ENCODE data around the gene RBM44. TPM values are rescaled to one million over a fixed set of nuclear protein-coding genes. Genes with fewer than 3 reads are reported as not detected.

RBM44 gene
- polyA plus RNA-seq, 1 donor from 2014 or later, result 2.5 TPM

GRCh38 chr2:237806334-237806733 is 7.8 kb downstream of the RBM44 start:
- Histone ChIP-seq H4K20me1 (ENCODE audit: insufficient read depth) (no peaks in the 10 kb centered on the region), H3K79me2 (replicated peaks; ENCODE audit: insufficient read depth, low read length) (no peaks in the 10 kb centered on the region), H3K36me3 (ENCODE audit: insufficient read depth, low read length) (no peaks in the 10 kb centered on the region), H3K9me2 (ENCODE audit: insufficient read depth, low read length) (no peaks in the 10 kb centered on the region), H3K27ac (ENCODE audit: low read length) (no peak overlapping the region), H3K27me3 (ENCODE audit: insufficient read depth, low read depth, low read length) (no peaks in the 10 kb centered on the region), H3K4me2 (ENCODE audit: low read length) (no peak overlapping the region), H3F3A (ENCODE audit: insufficient read depth, low read length, poor library complexity, severe bottlenecking) (no peaks in the 10 kb centered on the region), H3K9me3 (ENCODE audit: low read length) (no peaks in the 10 kb centered on the region), H3K4me3 (ENCODE audit: low read length) (no peak overlapping the region), H2AFZ (ENCODE audit: low read depth, low read length) (no peak overlapping the region), H3K9ac (ENCODE audit: low read length) (no peak overlapping the region)
- no peak for TF ChIP-seq MXI1 (conservative IDR thresholded peaks at IDR 0.05; ENCODE audit: poor library complexity, severe bottlenecking)

DNA sequence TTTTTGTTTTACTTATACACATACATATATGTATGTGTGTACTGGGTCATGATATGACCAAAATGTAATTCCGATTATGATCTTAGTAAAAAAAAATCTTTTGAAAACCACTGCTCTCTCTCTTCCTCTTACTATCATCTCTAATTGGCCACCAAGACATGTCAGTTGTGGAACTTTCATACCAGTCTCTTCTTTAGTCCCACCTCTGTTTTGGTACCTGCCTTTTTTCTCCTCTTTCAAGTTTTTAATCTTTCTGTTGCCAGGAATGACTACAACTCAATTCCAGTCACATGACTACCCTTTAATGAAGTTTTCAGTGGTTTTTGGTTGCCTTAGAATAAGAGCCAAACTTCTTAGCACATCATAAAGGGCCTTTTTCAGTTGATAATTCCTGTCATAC is 17.1 kb downstream of the RBM44 start:
- Histone ChIP-seq H2AFZ (ENCODE audit: low read depth, low read length) (no peak overlapping the region), H3K36me3 (ENCODE audit: insufficient read depth, low read length) (no peaks in the 10 kb centered on the region), H3K4me3 (ENCODE audit: low read length) (no peak overlapping the region), H4K20me1 (ENCODE audit: insufficient read depth) (no peaks in the 10 kb centered on the region), H3F3A (ENCODE audit: insufficient read depth, low read length, poor library complexity, severe bottlenecking) (no peaks in the 10 kb centered on the region), H3K9ac (ENCODE audit: low read length) (no peak overlapping the region), H3K9me2 (ENCODE audit: insufficient read depth, low read length) (no peaks in the 10 kb centered on the region), H3K4me2 (ENCODE audit: low read length) (no peak overlapping the region), H3K79me2 (replicated peaks; ENCODE audit: insufficient read depth, low read length) (no peaks in the 10 kb centered on the region), H3K27ac (ENCODE audit: low read length) (no peak overlapping the region), H3K27me3 (ENCODE audit: insufficient read depth, low read depth, low read length) (no peaks in the 10 kb centered on the region), H3K9me3 (ENCODE audit: low read length) (no peaks in the 10 kb centered on the region)
- TF ChIP-seq POLR2AphosphoS5 (IDR thresholded peaks at IDR 0.05) (no peak), CTCF (IDR thresholded peaks at IDR 0.05; ENCODE audit: poor library complexity, severe bottlenecking) (no peak), MXI1 (conservative IDR thresholded peaks at IDR 0.05; ENCODE audit: poor library complexity, severe bottlenecking) (no peak), EP300 (conservative IDR thresholded peaks at IDR 0.05; ENCODE audit: poor library complexity, severe bottlenecking) (no peak), SMC3 (conservative IDR thresholded peaks at IDR 0.05; ENCODE audit: poor library complexity) (no peak), TAF1 (IDR thresholded peaks at IDR 0.05; ENCODE audit: low read depth) (no peak), RAD21 (conservative IDR thresholded peaks at IDR 0.05) (no peak), EZH2 (IDR thresholded peaks at IDR 0.05; ENCODE audit: borderline replicate concordance, insufficient read depth, low read length, poor library complexity, severe bottlenecking) (no peak)
- TF ChIP-seq, protein P1, sequence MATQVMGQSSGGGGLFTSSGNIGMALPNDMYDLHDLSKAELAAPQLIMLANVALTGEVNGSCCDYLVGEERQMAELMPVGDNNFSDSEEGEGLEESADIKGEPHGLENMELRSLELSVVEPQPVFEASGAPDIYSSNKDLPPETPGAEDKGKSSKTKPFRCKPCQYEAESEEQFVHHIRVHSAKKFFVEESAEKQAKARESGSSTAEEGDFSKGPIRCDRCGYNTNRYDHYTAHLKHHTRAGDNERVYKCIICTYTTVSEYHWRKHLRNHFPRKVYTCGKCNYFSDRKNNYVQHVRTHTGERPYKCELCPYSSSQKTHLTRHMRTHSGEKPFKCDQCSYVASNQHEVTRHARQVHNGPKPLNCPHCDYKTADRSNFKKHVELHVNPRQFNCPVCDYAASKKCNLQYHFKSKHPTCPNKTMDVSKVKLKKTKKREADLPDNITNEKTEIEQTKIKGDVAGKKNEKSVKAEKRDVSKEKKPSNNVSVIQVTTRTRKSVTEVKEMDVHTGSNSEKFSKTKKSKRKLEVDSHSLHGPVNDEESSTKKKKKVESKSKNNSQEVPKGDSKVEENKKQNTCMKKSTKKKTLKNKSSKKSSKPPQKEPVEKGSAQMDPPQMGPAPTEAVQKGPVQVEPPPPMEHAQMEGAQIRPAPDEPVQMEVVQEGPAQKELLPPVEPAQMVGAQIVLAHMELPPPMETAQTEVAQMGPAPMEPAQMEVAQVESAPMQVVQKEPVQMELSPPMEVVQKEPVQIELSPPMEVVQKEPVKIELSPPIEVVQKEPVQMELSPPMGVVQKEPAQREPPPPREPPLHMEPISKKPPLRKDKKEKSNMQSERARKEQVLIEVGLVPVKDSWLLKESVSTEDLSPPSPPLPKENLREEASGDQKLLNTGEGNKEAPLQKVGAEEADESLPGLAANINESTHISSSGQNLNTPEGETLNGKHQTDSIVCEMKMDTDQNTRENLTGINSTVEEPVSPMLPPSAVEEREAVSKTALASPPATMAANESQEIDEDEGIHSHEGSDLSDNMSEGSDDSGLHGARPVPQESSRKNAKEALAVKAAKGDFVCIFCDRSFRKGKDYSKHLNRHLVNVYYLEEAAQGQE (IDR thresholded peaks at IDR 0.05; ENCODE audit: borderline replicate concordance), result no peak

DNA sequence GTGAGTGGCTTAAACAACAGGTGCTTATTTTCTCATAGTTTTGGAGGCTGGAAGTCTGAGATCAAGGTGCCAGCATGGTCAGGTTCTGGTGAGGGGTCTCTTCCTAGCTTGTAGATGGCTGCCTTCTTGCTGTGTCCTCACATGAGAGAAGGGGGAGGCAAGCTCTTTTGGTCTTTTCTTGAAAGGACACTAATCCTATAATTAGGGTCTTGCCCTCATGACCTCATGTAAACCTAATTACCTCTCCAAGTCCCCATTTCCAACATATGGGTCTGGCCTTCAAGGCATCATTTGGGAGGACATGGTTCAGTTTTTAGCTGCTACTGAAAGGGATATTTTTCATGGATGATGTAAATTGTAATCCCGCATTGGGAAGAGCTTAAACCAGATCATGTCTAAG is 18.0 kb downstream of the RBM44 start:
- Histone ChIP-seq H3K79me2 (replicated peaks; ENCODE audit: insufficient read depth, low read length) (no peaks in the 10 kb centered on the region), H3K9ac (ENCODE audit: low read length) (no peak overlapping the region), H3K4me2 (ENCODE audit: low read length) (no peak overlapping the region), H3K36me3 (ENCODE audit: insufficient read depth, low read length) (no peaks in the 10 kb centered on the region), H3K4me3 (ENCODE audit: low read length) (no peak overlapping the region), H4K20me1 (ENCODE audit: insufficient read depth) (no peaks in the 10 kb centered on the region), H3K9me3 (ENCODE audit: low read length) (no peaks in the 10 kb centered on the region), H3F3A (ENCODE audit: insufficient read depth, low read length, poor library complexity, severe bottlenecking) (no peaks in the 10 kb centered on the region), H3K27me3 (ENCODE audit: insufficient read depth, low read depth, low read length) (no peaks in the 10 kb centered on the region), H3K9me2 (ENCODE audit: insufficient read depth, low read length) (no peaks in the 10 kb centered on the region), H2AFZ (ENCODE audit: low read depth, low read length) (no peak overlapping the region), H3K27ac (ENCODE audit: low read length) (no peak overlapping the region)
- TF ChIP-seq MXI1 (conservative IDR thresholded peaks at IDR 0.05; ENCODE audit: poor library complexity, severe bottlenecking), result no peak

Data from neural cell (in vitro differentiated cells).